K562 (cell line): ENCODE results near the gene COL23A1. TPM values are rescaled to one million over a fixed set of nuclear protein-coding genes. Genes with fewer than 3 reads are reported as not detected.

Experiments
- EP400 ChIP-seq: fragments of 450-650 bp; IDR thresholded peaks from 2 replicates; pipeline ENCODE4 v1.6.1; 2017; ENCODE audit warnings: antibody characterized with exemption, mild to moderate bottlenecking, moderate library complexity
- GABPB1 ChIP-seq: sonication (generic); formaldehyde crosslinking; IDR thresholded peaks from 2 replicates; pipeline ENCODE4 v1.8.0; 2022; ENCODE audit warnings: mild to moderate bottlenecking, missing genetic modification reagents
- HDAC1 ChIP-seq, 2 experiments: fragments of 450-650 bp; IDR thresholded peaks; 2 replicates each; pipeline ENCODE4 v1.6.1; 2016 to 2017; ENCODE audit warnings: inconsistent platforms in 1 of 2, mild to moderate bottlenecking in 1 of 2, moderate library complexity in 1 of 2
- HDAC2 ChIP-seq: fragments of 450-650 bp; IDR thresholded peaks from 2 replicates; pipeline ENCODE4 v1.6.1; 2016; ENCODE audit warnings: mild to moderate bottlenecking
- KAT2B ChIP-seq: IDR thresholded peaks from one replicate; pipeline ENCODE4 v1.6.1; 2012; ENCODE audit warnings: low read depth, mild to moderate bottlenecking, control low read depth, inconsistent platforms, low read length, moderate library complexity
- NFIC ChIP-seq: fragments of 450-650 bp; IDR thresholded peaks from 2 replicates; pipeline ENCODE4 v1.6.1; 2017; ENCODE audit warnings: mild to moderate bottlenecking, inconsistent platforms
- NR4A1 ChIP-seq, 2 experiments: fragments of 250-450 bp in 1 of 2; fragments of 450-650 bp in 1 of 2; sonication (Bioruptor Pico) in 1 of 2; IDR thresholded peaks; 2 replicates each; pipeline versions ENCODE4 v1.4.0 to v1.6.1; 2016 to 2020; ENCODE audit warnings: mild to moderate bottlenecking in 2 of 2, missing compliant biosample characterization in 1 of 2, missing genetic modification characterization in 1 of 2, moderate library complexity in 1 of 2
- NUFIP1 ChIP-seq: fragments of 450-650 bp; IDR thresholded peaks from 2 replicates; pipeline ENCODE4 v1.6.1; 2018; ENCODE audit not compliant: partially characterized antibody
- PCBP2 ChIP-seq: fragments of 200-400 bp; formaldehyde crosslinking; IDR thresholded peaks from 2 replicates; pipeline ENCODE4 v1.6.1; 2018; ENCODE audit warnings: low read length, low read depth, mild to moderate bottlenecking, moderate library complexity; ENCODE audit not compliant: poor library complexity, severe bottlenecking
- RCOR1 ChIP-seq, 2 experiments: IDR thresholded peaks; 2 replicates each; pipeline ENCODE4 v1.6.1; 2012; ENCODE audit warnings: low read depth in 2 of 2, low read length in 2 of 2, borderline replicate concordance in 1 of 2, improper control_type of control experiment in 1 of 2
- TGIF2 ChIP-seq: sonication (generic); formaldehyde crosslinking; IDR thresholded peaks from 2 replicates; pipeline ENCODE4 v1.8.1; 2022; ENCODE audit warnings: mild to moderate bottlenecking, missing genetic modification reagents, moderate library complexity
- ZC3H8 ChIP-seq: fragments of 450-650 bp; IDR thresholded peaks from 2 replicates; pipeline ENCODE4 v1.6.1; 2017
- ZNF282 ChIP-seq: sonication (generic); formaldehyde crosslinking; IDR thresholded peaks from 2 replicates; pipeline ENCODE4 v1.8.1; 2023; ENCODE audit warnings: missing genetic modification reagents
- ZNF57 ChIP-seq: fragments of 450-650 bp; formaldehyde crosslinking; IDR thresholded peaks from 2 replicates; pipeline ENCODE4 v1.4.0; 2020; ENCODE audit warnings: mild to moderate bottlenecking, moderate library complexity
- ZNF583 ChIP-seq: fragments of 250-450 bp; sonication (Bioruptor Pico); IDR thresholded peaks from 2 replicates; pipeline ENCODE4 v1.4.0; 2020
- ZNF699 ChIP-seq: fragments of 250-450 bp; sonication (Bioruptor Pico); IDR thresholded peaks from 2 replicates; pipeline ENCODE4 v1.8.0; 2021; ENCODE audit warnings: mild to moderate bottlenecking, moderate library complexity; ENCODE audit not compliant: insufficient replicate concordance
- ZNF76 ChIP-seq: fragments of 250-450 bp; sonication (Bioruptor Pico); IDR thresholded peaks from 2 replicates; pipeline ENCODE4 v1.4.0; 2020; ENCODE audit warnings: mild to moderate bottlenecking, moderate library complexity, borderline replicate concordance
- ZNF766 ChIP-seq: fragments of 200-800 bp; sonication (Bioruptor generic); conservative IDR thresholded peaks from 2 replicates; pipeline ENCODE4 v1.6.1; 2016; ENCODE audit warnings: missing genetic modification characterization, missing compliant biosample characterization
- polyA plus RNA-seq, 8 experiments: library from polyadenylated mRNA; depleted of rRNA in 4 of 8; stranded (reverse) in 5 of 8; unstranded in 3 of 8; fragments of >200 nt; fragmentation: Nextera tagmentation in 2 of 8; fragmentation: Illumina TruSeq in 1 of 8; extraction: Ambion mirVana in 2 of 8; extraction: Trizol in 1 of 8; gene quantifications; 2 replicates each; pipeline versions ENCODE4 v1.2.1 to v1.2.3, GENCODE V29; 2011 to 2014; ENCODE audit warnings: inconsistent platforms in 1 of 8, missing spikeins in 1 of 8
- total RNA-seq, 7 experiments: library from RNA; depleted of rRNA in 6 of 7; stranded (reverse); fragments of >200 nt in 6 of 7; fragmentation: Illumina TruSeq in 2 of 7; extraction: Trizol in 2 of 7; gene quantifications; 2 replicates each; pipeline versions ENCODE4 v1.2.1 to v1.2.3, GENCODE V29; 2011 to 2021; ENCODE audit warnings: low replicate concordance in 1 of 7
- TF ChIP-seq, protein P1 (sequence below), 2 experiments: fragments of 450-650 bp in 1 of 2; sonication (generic) in 1 of 2; formaldehyde crosslinking; conservative IDR thresholded peaks; 2 replicates each; pipeline versions ENCODE4 v1.4.0 to v1.8.1; 2020 to 2022; ENCODE audit warnings: mild to moderate bottlenecking in 1 of 2, missing genetic modification reagents in 1 of 2
- TF ChIP-seq, protein P2 (sequence below): IDR thresholded peaks from 2 replicates; pipeline ENCODE4 v1.6.1; 2011; ENCODE audit warnings: borderline replicate concordance, low read depth, mild to moderate bottlenecking, moderate library complexity, low read length; ENCODE audit not compliant: insufficient read depth, poor library complexity, severe bottlenecking
- TF ChIP-seq, protein P3 (sequence below): sonication (generic); formaldehyde crosslinking; IDR thresholded peaks from 2 replicates; pipeline ENCODE4 v1.9.0; 2022; ENCODE audit warnings: mild to moderate bottlenecking, missing genetic modification reagents
- TF ChIP-seq, protein P4 (sequence below): fragments of 450-650 bp; formaldehyde crosslinking; IDR thresholded peaks from 2 replicates; pipeline ENCODE4 v1.4.0; 2022; ENCODE audit warnings: missing genetic modification characterization
- TF ChIP-seq, protein P5 (sequence below): fragments of 250-450 bp; sonication (Bioruptor Pico); IDR thresholded peaks from 2 replicates; pipeline ENCODE4 v1.9.0; 2021; ENCODE audit warnings: mild to moderate bottlenecking

COL23A1 gene
- total and polyA plus RNA-seq, 9 of the 15 experiments (the other 6 are each of a cell fraction or from before 2014, with no cell fraction given), result 0.09 TPM; not detected in 8

DNA sequence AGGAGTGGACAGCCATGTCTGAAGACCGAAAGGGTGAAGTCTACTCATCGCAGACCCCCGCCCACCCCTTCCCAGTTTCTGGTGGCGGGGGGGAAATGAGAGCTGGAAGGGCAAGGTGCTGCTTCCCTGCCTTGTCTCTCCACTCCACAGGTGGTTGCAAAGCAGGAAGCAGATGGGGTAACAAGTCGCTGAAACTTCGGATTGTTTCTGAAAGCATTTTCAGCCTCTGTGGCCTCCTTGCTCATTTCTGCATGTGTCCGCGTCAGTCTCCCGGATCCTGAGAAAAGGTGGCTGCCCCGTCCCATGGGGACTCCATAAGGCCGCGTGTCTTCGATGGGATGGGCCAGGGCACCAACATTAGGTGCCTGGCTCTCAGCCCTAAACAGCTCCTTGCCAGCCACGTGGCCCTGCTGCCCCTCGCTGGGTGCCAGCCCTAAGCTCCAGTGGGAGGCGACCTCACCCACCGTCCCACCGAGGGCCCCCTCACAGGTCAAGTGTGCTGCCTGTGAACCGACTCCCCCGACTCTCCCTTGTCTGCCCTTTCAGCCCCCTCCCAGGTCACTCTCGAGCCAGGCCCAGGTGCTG is 358.6 kb downstream of the COL23A1 start (continued):
- TF ChIP-seq ZNF282 (CRISPR knock-in tag) (0 out of 2 replicates have a peak, but pooled peaks have one; percentile 56), RCOR1 (IDR thresholded peaks at IDR 0.05; ENCODE audit: borderline replicate concordance in 1 of 2, low read depth in 2 of 2, low read length in 2 of 2) (no peak), KAT2B (no peak), ZC3H8 (no peak), ZNF583 (CRISPR knock-in tag) (no peak), TGIF2 (no peak), ZNF57 (CRISPR knock-in tag) (no peak), GABPB1 (CRISPR knock-in tag) (no peak), PCBP2 (no peak), NUFIP1 (no peak), HDAC2 (no peak), NFIC (no peak), ZNF699 (CRISPR knock-in tag) (no peak), NR4A1 (CRISPR knock-in tag; IDR thresholded peaks at IDR 0.05) (no peak), NR4A1 (tag; IDR thresholded peaks at IDR 0.05) (no peak), HDAC1 (IDR thresholded peaks at IDR 0.05) (peak in 1 of 2 experiments; percentile 44; a peak in 2 of 4 replicates), EP400 (peak; percentile 29; the same call in 1 of the 2 replicates), ZNF766 (CRISPR knock-in tag) (peak; percentile 68; the same call in 1 of the 2 replicates), ZNF76 (CRISPR knock-in tag) (no peak)
- TF ChIP-seq, protein P1, sequence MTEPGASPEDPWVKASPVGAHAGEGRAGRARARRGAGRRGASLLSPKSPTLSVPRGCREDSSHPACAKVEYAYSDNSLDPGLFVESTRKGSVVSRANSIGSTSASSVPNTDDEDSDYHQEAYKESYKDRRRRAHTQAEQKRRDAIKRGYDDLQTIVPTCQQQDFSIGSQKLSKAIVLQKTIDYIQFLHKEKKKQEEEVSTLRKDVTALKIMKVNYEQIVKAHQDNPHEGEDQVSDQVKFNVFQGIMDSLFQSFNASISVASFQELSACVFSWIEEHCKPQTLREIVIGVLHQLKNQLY (CRISPR knock-in tag; conservative IDR thresholded peaks at IDR 0.05), result no peak
- TF ChIP-seq, protein P2, sequence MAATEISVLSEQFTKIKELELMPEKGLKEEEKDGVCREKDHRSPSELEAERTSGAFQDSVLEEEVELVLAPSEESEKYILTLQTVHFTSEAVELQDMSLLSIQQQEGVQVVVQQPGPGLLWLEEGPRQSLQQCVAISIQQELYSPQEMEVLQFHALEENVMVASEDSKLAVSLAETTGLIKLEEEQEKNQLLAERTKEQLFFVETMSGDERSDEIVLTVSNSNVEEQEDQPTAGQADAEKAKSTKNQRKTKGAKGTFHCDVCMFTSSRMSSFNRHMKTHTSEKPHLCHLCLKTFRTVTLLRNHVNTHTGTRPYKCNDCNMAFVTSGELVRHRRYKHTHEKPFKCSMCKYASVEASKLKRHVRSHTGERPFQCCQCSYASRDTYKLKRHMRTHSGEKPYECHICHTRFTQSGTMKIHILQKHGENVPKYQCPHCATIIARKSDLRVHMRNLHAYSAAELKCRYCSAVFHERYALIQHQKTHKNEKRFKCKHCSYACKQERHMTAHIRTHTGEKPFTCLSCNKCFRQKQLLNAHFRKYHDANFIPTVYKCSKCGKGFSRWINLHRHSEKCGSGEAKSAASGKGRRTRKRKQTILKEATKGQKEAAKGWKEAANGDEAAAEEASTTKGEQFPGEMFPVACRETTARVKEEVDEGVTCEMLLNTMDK, result no peak
- TF ChIP-seq, protein P3, sequence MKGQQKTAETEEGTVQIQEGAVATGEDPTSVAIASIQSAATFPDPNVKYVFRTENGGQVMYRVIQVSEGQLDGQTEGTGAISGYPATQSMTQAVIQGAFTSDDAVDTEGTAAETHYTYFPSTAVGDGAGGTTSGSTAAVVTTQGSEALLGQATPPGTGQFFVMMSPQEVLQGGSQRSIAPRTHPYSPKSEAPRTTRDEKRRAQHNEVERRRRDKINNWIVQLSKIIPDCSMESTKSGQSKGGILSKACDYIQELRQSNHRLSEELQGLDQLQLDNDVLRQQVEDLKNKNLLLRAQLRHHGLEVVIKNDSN (CRISPR knock-in tag), result peak; percentile 39; the same call in 1 of the 2 replicates
- TF ChIP-seq, protein P4, sequence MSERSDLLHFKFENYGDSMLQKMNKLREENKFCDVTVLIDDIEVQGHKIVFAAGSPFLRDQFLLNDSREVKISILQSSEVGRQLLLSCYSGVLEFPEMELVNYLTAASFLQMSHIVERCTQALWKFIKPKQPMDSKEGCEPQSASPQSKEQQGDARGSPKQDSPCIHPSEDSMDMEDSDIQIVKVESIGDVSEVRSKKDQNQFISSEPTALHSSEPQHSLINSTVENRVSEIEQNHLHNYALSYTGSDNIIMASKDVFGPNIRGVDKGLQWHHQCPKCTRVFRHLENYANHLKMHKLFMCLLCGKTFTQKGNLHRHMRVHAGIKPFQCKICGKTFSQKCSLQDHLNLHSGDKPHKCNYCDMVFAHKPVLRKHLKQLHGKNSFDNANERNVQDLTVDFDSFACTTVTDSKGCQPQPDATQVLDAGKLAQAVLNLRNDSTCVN (CRISPR knock-in tag), result no peak
- TF ChIP-seq, protein P5, sequence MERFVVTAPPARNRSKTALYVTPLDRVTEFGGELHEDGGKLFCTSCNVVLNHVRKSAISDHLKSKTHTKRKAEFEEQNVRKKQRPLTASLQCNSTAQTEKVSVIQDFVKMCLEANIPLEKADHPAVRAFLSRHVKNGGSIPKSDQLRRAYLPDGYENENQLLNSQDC, result no peak
